ENCODE results near the gene PRR20G. TPM values are rescaled to one million over a fixed set of nuclear protein-coding genes. Genes with fewer than 3 reads are reported as not detected.

Gene PRR20G
- total and polyA plus RNA-seq, 2 of the 8 experiments (the other 6 are each of a cell fraction or from before 2014, with no cell fraction given), result 0.24 TPM; not detected in 1

- TF ChIP-seq CHD7 (IDR thresholded peaks at IDR 0.05; ENCODE audit: insufficient replicate concordance, low read length) (no peak), ZNF274 (IDR thresholded peaks at IDR 0.05; ENCODE audit: borderline replicate concordance, extremely low read depth, low read length) (no peak), TAF7 (optimal IDR thresholded peaks at IDR 0.05; ENCODE audit: borderline replicate concordance, low read depth, low read length) (no peak), SP2 (IDR thresholded peaks at IDR 0.05; ENCODE audit: low read length) (no peak)
Measured at GRCh38 chr3:127307916-127308315, 20.1 kb upstream of the PRR20G start (continued).
